Lower lobe of right lung (tissue), 2 donors: ENCODE data around the gene NUP58. TPM values are rescaled to one million over a fixed set of nuclear protein-coding genes. Genes with fewer than 3 reads are reported as not detected.

Experiments
- ATAC-seq, 2 donors: fragments of 200-7000 bp; cut with Tn5 transposase; one replicate each; pipeline ENCODE4 v1.9.1; 2020 to 2022; ENCODE audit warnings: mild to moderate bottlenecking in 2 of 2, moderate library complexity in 2 of 2
- DNase-seq: peaks from one replicate; pipeline ENCODE4 v3.0.0-alpha.2; 2020
- H3K27ac ChIP-seq: fragments of 200-600 bp; one replicate; pipeline ENCODE4 v1.8.0; 2022
- H3K27me3 ChIP-seq: fragments of 200-600 bp; one replicate; pipeline ENCODE4 v1.8.0; 2022; ENCODE audit warnings: low read depth
- H3K36me3 ChIP-seq: fragments of 200-600 bp; one replicate; pipeline ENCODE4 v1.8.0; 2022; ENCODE audit warnings: mild to moderate bottlenecking
- H3K4me1 ChIP-seq: fragments of 200-600 bp; one replicate; pipeline ENCODE4 v1.8.0; 2022
- H3K4me3 ChIP-seq: fragments of 200-600 bp; one replicate; pipeline ENCODE4 v1.8.0; 2022; ENCODE audit warnings: mild to moderate bottlenecking
- H3K9me3 ChIP-seq: fragments of 200-600 bp; one replicate; pipeline ENCODE4 v1.8.0; 2022
- intact Hi-C: fragments of 100-400 bp; cut with DNase I; formaldehyde crosslinking; loops from one replicate; pipeline ENCODE4 v1.11.0; 2022
- long read RNA-seq: library from polyadenylated mRNA; unstranded; transcript quantifications from one replicate; pipeline ENCODE4 v2.0.0, GENCODE V29; 2021
- total RNA-seq: library from RNA; stranded (reverse); fragmentation: NEBNext Ultra II Directional; extraction: Animal tissue kit (Norgen Biotek cat#: 25700); gene quantifications from one replicate; pipeline ENCODE4 v1.2.1, GENCODE V29; 2021
- TF ChIP-seq, protein P1 (sequence below): fragments of 200-600 bp; IDR thresholded peaks from one replicate; pipeline ENCODE4 v1.8.0; 2022; ENCODE audit warnings: antibody characterized with exemption, mild to moderate bottlenecking
- donor health status: DM: no; HTN: yes; CAD: no; lungs with severe emphysema.

NUP58 gene, protein sequence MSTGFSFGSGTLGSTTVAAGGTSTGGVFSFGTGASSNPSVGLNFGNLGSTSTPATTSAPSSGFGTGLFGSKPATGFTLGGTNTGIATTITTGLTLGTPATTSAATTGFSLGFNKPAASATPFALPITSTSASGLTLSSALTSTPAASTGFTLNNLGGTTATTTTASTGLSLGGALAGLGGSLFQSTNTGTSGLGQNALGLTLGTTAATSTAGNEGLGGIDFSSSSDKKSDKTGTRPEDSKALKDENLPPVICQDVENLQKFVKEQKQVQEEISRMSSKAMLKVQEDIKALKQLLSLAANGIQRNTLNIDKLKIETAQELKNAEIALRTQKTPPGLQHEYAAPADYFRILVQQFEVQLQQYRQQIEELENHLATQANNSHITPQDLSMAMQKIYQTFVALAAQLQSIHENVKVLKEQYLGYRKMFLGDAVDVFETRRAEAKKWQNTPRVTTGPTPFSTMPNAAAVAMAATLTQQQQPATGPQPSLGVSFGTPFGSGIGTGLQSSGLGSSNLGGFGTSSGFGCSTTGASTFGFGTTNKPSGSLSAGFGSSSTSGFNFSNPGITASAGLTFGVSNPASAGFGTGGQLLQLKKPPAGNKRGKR
- total RNA-seq, result 57.7 TPM
- long read RNA-seq, full-length matches to known transcripts, result 35 of 47 reads
- long read RNA-seq, partial matches to known transcripts, result 0 of 47 reads
- long read RNA-seq, other reads (novel, unspliced or antisense), result 12 of 47 reads

- H3K27ac ChIP-seq, result peak within 1 kb of the TSS; percentile 88
- peaks cover 8% of the 10 kb centered on the region for H3K27me3 ChIP-seq
- no peaks in the 10 kb centered on the region for H3K36me3 ChIP-seq
- H3K4me3 ChIP-seq, result peak within 1 kb of the TSS; percentile 85
- DNase-seq (peak; percentile 98), ATAC-seq (peak; percentile 100)
- no peaks in the 10 kb centered on the region for H3K9me3 ChIP-seq
- TF ChIP-seq, protein P1, sequence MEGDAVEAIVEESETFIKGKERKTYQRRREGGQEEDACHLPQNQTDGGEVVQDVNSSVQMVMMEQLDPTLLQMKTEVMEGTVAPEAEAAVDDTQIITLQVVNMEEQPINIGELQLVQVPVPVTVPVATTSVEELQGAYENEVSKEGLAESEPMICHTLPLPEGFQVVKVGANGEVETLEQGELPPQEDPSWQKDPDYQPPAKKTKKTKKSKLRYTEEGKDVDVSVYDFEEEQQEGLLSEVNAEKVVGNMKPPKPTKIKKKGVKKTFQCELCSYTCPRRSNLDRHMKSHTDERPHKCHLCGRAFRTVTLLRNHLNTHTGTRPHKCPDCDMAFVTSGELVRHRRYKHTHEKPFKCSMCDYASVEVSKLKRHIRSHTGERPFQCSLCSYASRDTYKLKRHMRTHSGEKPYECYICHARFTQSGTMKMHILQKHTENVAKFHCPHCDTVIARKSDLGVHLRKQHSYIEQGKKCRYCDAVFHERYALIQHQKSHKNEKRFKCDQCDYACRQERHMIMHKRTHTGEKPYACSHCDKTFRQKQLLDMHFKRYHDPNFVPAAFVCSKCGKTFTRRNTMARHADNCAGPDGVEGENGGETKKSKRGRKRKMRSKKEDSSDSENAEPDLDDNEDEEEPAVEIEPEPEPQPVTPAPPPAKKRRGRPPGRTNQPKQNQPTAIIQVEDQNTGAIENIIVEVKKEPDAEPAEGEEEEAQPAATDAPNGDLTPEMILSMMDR, result no peak
- intact Hi-C loops, result no loop called here
- peaks cover 38% of the 10 kb centered on the region for H3K4me1 ChIP-seq
Observed at GRCh38 chr13:25301347-25302113, at the start of gene NUP58. NUP58 (plus strand) TSS chr13:25301625; CDS start chr13:25301774, 149 bp downstream.

GRCh38 chr13:25252225-25252624 is 49.2 kb upstream of the NUP58 start:
- peak in 1 of 2 donors; percentile 61 for ATAC-seq
- TF ChIP-seq, protein P1, result no peak
- no peaks in the 10 kb centered on the region for H3K27me3 ChIP-seq
- H3K4me3 ChIP-seq, result no peak overlapping the region
- no peaks in the 10 kb centered on the region for H3K9me3 ChIP-seq
- intact Hi-C loops, result no loop called here
- no peak overlapping the region for H3K27ac ChIP-seq
- no peak for DNase-seq
- H3K36me3 ChIP-seq, result peaks cover 88% of the 10 kb centered on the region
- peaks cover 8% of the 10 kb centered on the region for H3K4me1 ChIP-seq

DNA sequence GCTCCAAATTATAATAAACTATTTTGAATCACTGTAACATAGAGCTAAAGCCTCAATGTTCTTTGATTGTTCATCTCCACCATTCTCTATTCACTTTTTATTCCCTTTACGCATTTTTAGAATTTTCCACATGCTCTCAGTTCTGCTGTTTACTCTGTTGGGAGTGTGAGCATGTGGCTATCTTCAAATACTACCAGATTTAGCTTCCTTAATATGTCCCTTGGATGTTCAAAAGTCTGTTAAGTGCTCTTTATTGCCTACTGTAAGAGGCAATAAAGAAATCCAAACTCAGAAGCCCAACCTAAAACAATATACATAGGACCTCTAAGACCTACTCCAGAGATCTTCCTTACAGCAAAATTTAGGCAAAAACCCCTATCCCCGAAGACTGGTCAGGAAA is 48.7 kb upstream of the NUP58 start:
- Histone ChIP-seq H3K27ac (no peak overlapping the region), H3K4me3 (no peak overlapping the region), H3K36me3 (peaks cover 89% of the 10 kb centered on the region), H3K27me3 (no peaks in the 10 kb centered on the region), H3K9me3 (no peaks in the 10 kb centered on the region), H3K4me1 (peaks cover 8% of the 10 kb centered on the region)
- TF ChIP-seq, protein P1, result no peak
- DNase-seq (no peak), ATAC-seq (no peak)
- intact Hi-C loops, result no loop called here

GRCh38 chr13:25253702-25254101 is 47.7 kb upstream of the NUP58 start:
- DNase-seq, result no peak
- intact Hi-C loops, result no loop called here
- Histone ChIP-seq H3K27ac (no peak overlapping the region), H3K9me3 (no peaks in the 10 kb centered on the region), H3K27me3 (no peaks in the 10 kb centered on the region), H3K4me1 (peaks cover 8% of the 10 kb centered on the region), H3K4me3 (no peak overlapping the region), H3K36me3 (peaks cover 98% of the 10 kb centered on the region)
- TF ChIP-seq, protein P1, result no peak
- no peak for ATAC-seq

GRCh38 chr13:25262261-25262660 is 39.2 kb upstream of the NUP58 start:
- Histone ChIP-seq H3K4me3 (no peak overlapping the region), H3K4me1 (no peaks in the 10 kb centered on the region), H3K36me3 (peaks cover 96% of the 10 kb centered on the region), H3K27me3 (no peaks in the 10 kb centered on the region), H3K9me3 (no peaks in the 10 kb centered on the region), H3K27ac (no peak overlapping the region)
- ATAC-seq, result no peak
- DNase-seq, result no peak
- TF ChIP-seq, protein P1, result no peak
- intact Hi-C loops, result no loop called here
